IMR-90 (cell line): ENCODE results near the gene RLN3.

Experiments used
- CEBPB ChIP-seq: IDR thresholded peaks from 2 replicates; pipeline ENCODE4 v1.6.1; 2012; ENCODE audit warnings: low read depth, low read length, improper control_type of control experiment
- CHD1 ChIP-seq: IDR thresholded peaks from 2 replicates; pipeline ENCODE4 v1.6.1; 2012; ENCODE audit warnings: low read depth, low read length, improper control_type of control experiment
- CTCF ChIP-seq: conservative IDR thresholded peaks from 2 replicates; pipeline ENCODE4 v1.5.1; 2012; ENCODE audit warnings: mild to moderate bottlenecking, low read depth, low read length, improper control_type of control experiment
- ELK1 ChIP-seq: fragments of 150-350 bp; IDR thresholded peaks from 2 replicates; pipeline ENCODE4 v1.6.1; 2016; ENCODE audit warnings: low read depth, mild to moderate bottlenecking, low read length, moderate library complexity, borderline replicate concordance
- FOS ChIP-seq: fragments of 150-350 bp; IDR thresholded peaks from 2 replicates; pipeline ENCODE4 v1.6.1; 2016; ENCODE audit warnings: low read depth, low read length
- MAFK ChIP-seq: IDR thresholded peaks from 2 replicates; pipeline ENCODE4 v1.6.1; 2012; ENCODE audit warnings: low read depth, low read length, improper control_type of control experiment
- MAZ ChIP-seq: IDR thresholded peaks from 2 replicates; pipeline ENCODE4 v1.6.1; 2012; ENCODE audit warnings: low read depth, mild to moderate bottlenecking, low read length, improper control_type of control experiment, moderate library complexity, borderline replicate concordance
- MXI1 ChIP-seq: IDR thresholded peaks from 2 replicates; pipeline ENCODE4 v1.6.1; 2012; ENCODE audit warnings: low read depth, mild to moderate bottlenecking, low read length, moderate library complexity, borderline replicate concordance
- POLR2A ChIP-seq: IDR thresholded peaks from 2 replicates; pipeline ENCODE4 v1.6.1; 2012; ENCODE audit warnings: mild to moderate bottlenecking, low read depth, low read length
- RAD21 ChIP-seq: IDR thresholded peaks from 2 replicates; pipeline ENCODE4 v1.6.1; 2012; ENCODE audit warnings: low read length, improper control_type of control experiment
- SMC3 ChIP-seq: fragments of 150-350 bp; IDR thresholded peaks from 2 replicates; pipeline ENCODE4 v1.6.1; 2016; ENCODE audit warnings: low read depth, mild to moderate bottlenecking, antibody characterized with exemption, low read length, moderate library complexity

GRCh38 chr19:14072535-14073260 is 44.8 kb downstream of the RLN3 start, which contains the start of gene MISP3:
- TF ChIP-seq CTCF (no peak), MAZ (no peak), RAD21 (no peak), POLR2A (no peak), MXI1 (no peak), SMC3 (no peak), ELK1 (no peak), FOS (no peak), CEBPB (no peak), CHD1 (no peak), MAFK (no peak)
